PC-9 (cell line): ENCODE measurements around the gene NFATC1.

Source experiments
- CTCF ChIP-seq: fragments of 200-600 bp; sonication (generic); conservative IDR thresholded peaks from 2 replicates; pipeline ENCODE4 v1.6.1; 2017; ENCODE audit warnings: mixed run types, antibody characterized with exemption, mild to moderate bottlenecking, moderate library complexity
- EZH2 ChIP-seq: fragments of 200-600 bp; sonication (generic); IDR thresholded peaks from 2 replicates; pipeline ENCODE4 v1.8.0; 2017; ENCODE audit warnings: antibody characterized with exemption, low read depth

- no peak for TF ChIP-seq CTCF
- TF ChIP-seq EZH2, result no peak
Observed at GRCh38 chr18:79537758-79538157, 142.0 kb downstream of the NFATC1 start.
